ENCODE results near the gene INPP5B.
"Not testable (repeated sequence)": the region's sequence is repeated elsewhere in the genome, so short reads cannot be mapped to it uniquely, and the experiment has no call there.

The INPP5B gene

GRCh38 chr1:37947364-37947763 is 511 bp upstream of the INPP5B start:
- ATAC-seq (no peak), DNase-seq (no peak)

- DNase-seq (no peak), ATAC-seq (no peak)
Measured at GRCh38 chr1:37945743-37946702, 830 bp downstream of the INPP5B start.

GRCh38 chr1:37945251-37945650 is 1.6 kb downstream of the INPP5B start:
- ATAC-seq (no peak), DNase-seq (no peak)

- ATAC-seq: no peak
- DNase-seq: no peak
Measured at GRCh38 chr1:37944816-37945215, 2.0 kb downstream of the INPP5B start.

GRCh38 chr1:37944086-37944763 is 2.6 kb downstream of the INPP5B start:
- ATAC-seq: no peak
- DNase-seq: no peak

- DNase-seq (no peak), ATAC-seq (no peak)
Measured at GRCh38 chr1:37940299-37940947, 6.4 kb downstream of the INPP5B start.

GRCh38 chr1:37936760-37937159 is 10.1 kb downstream of the INPP5B start:
- not testable (repeated sequence) for ATAC-seq, DNase-seq

- ATAC-seq: no peak
Measured at GRCh38 chr1:37932759-37933158, 14.1 kb downstream of the INPP5B start.

GRCh38 chr1:37931361-37932158 is 15.3 kb downstream of the INPP5B start:
- ATAC-seq: peak; percentile 98
- peak; percentile 97 for DNase-seq

More at GRCh38 chr1:37932759-37933158, 14.1 kb downstream of the INPP5B start:
- no peak for DNase-seq

- ATAC-seq: no peak
Measured at GRCh38 chr1:37931102-37931360, 15.8 kb downstream of the INPP5B start.

GRCh38 chr1:37930246-37931101 is 16.4 kb downstream of the INPP5B start:
- ATAC-seq (peak; percentile 59), DNase-seq (peak; percentile 59)

More at GRCh38 chr1:37931102-37931360, 15.8 kb downstream of the INPP5B start:
- peak; percentile 28 for DNase-seq

- ATAC-seq: no peak
Measured at GRCh38 chr1:37926038-37926924, 20.6 kb downstream of the INPP5B start.

GRCh38 chr1:37925316-37925715 is 21.5 kb downstream of the INPP5B start:
- no peak for DNase-seq
- no peak for ATAC-seq

More at GRCh38 chr1:37926038-37926924, 20.6 kb downstream of the INPP5B start:
- DNase-seq: peak; percentile 37

GRCh38 chr1:37923551-37923889 is 23.3 kb downstream of the INPP5B start:
- ATAC-seq: no peak
- no peak for DNase-seq

GRCh38 chr1:37922767-37923550 is 23.9 kb downstream of the INPP5B start:
- peak; percentile 55 for DNase-seq
- ATAC-seq: peak; percentile 92

GRCh38 chr1:37919277-37919676 is 27.6 kb downstream of the INPP5B start:
- ATAC-seq (no peak), DNase-seq (no peak)

GRCh38 chr1:37915476-37916093 is 31.3 kb downstream of the INPP5B start:
- no peak for DNase-seq
- no peak for ATAC-seq

- ATAC-seq: no peak
- DNase-seq: no peak
Measured at GRCh38 chr1:37914719-37915475, 32.0 kb downstream of the INPP5B start.
